H1 (cell line): Measurements from ENCODE around the gene COL20A1.

Experiments used
- CHD2 ChIP-seq: IDR thresholded peaks from 2 replicates; pipeline ENCODE4 v1.6.1; 2012; ENCODE audit warnings: low read length, improper control_type of control experiment
- CTCF ChIP-seq, 3 experiments: IDR thresholded peaks; 1 replicate in 2 of 3; 2 replicates in 1 of 3; pipeline versions ENCODE4 v1.5.1 to v1.6.1; 2011; ENCODE audit warnings: low read length in 3 of 3, mild to moderate bottlenecking in 3 of 3, inconsistent platforms in 2 of 3, low read depth in 1 of 3, moderate library complexity in 1 of 3; ENCODE audit not compliant: insufficient read depth in 1 of 3; ENCODE audit errors: control extremely low read depth in 1 of 3
- POLR2A ChIP-seq, 2 experiments: IDR thresholded peaks; 1 replicate in 1 of 2; 2 replicates in 1 of 2; pipeline ENCODE4 v1.6.1; 2011; ENCODE audit warnings: low read depth in 2 of 2, low read length in 2 of 2, mild to moderate bottlenecking in 2 of 2; ENCODE audit errors: control extremely low read depth in 1 of 2
- RAD21 ChIP-seq, 2 experiments: IDR thresholded peaks in 1 of 2; conservative IDR thresholded peaks in 1 of 2; 2 replicates each; pipeline ENCODE4 v1.6.1; 2011; ENCODE audit warnings: low read depth in 2 of 2, low read length in 2 of 2, improper control_type of control experiment in 1 of 2, inconsistent platforms in 1 of 2, mild to moderate bottlenecking in 1 of 2, moderate library complexity in 1 of 2
- RFX5 ChIP-seq: IDR thresholded peaks from 2 replicates; pipeline ENCODE4 v1.6.1; 2011; ENCODE audit warnings: low read depth, low read length, improper control_type of control experiment, borderline replicate concordance
- TCF12 ChIP-seq: IDR thresholded peaks from 2 replicates; pipeline ENCODE4 v1.6.1; 2011; ENCODE audit warnings: low read depth, mild to moderate bottlenecking, low read length
- YY1 ChIP-seq: IDR thresholded peaks from 2 replicates; pipeline ENCODE4 v1.6.1; 2011; ENCODE audit warnings: low read depth, mild to moderate bottlenecking, low read length

GRCh38 chr20:63257629-63258028, 35.4 kb upstream of the COL20A1 start:
- TF ChIP-seq TCF12: no peak
- TF ChIP-seq CHD2: no peak
- TF ChIP-seq RFX5: no peak
- TF ChIP-seq CTCF (IDR thresholded peaks at IDR 0.05; ENCODE audit: control extremely low read depth in 1 of 3, insufficient read depth in 1 of 3, low read depth in 1 of 3, low read length in 3 of 3): no peak
- no peak for TF ChIP-seq RAD21 (IDR thresholded peaks at IDR 0.05 in 1 of 2, conservative IDR thresholded peaks at IDR 0.05 in 1 of 2; ENCODE audit: low read depth in 2 of 2, low read length in 2 of 2)
- TF ChIP-seq YY1: no peak
- no peak for TF ChIP-seq POLR2A (IDR thresholded peaks at IDR 0.05; ENCODE audit: control extremely low read depth in 1 of 2, low read depth in 2 of 2, low read length in 2 of 2)
